Liver (tissue), 3 donors: ENCODE results near the gene UBA3.

Source experiments
- RAD21 ChIP-seq, 2 donors: IDR thresholded peaks; 2 replicates each; pipeline ENCODE4 v1.6.1; 2016; ENCODE audit warnings: antibody characterized with exemption in 2 of 2, mild to moderate bottlenecking in 2 of 2
- TF ChIP-seq, protein P1 (sequence below): fragments of 150-350 bp; IDR thresholded peaks from 2 replicates; pipeline ENCODE4 v1.5.1; 2017; ENCODE audit warnings: improper control_type of control experiment, low read depth, low read length; ENCODE audit not compliant: missing input control
- donor health status: healthy.
- donor health status: healthy.

- no peak for TF ChIP-seq RAD21 (IDR thresholded peaks at IDR 0.05)
- TF ChIP-seq, protein P1, sequence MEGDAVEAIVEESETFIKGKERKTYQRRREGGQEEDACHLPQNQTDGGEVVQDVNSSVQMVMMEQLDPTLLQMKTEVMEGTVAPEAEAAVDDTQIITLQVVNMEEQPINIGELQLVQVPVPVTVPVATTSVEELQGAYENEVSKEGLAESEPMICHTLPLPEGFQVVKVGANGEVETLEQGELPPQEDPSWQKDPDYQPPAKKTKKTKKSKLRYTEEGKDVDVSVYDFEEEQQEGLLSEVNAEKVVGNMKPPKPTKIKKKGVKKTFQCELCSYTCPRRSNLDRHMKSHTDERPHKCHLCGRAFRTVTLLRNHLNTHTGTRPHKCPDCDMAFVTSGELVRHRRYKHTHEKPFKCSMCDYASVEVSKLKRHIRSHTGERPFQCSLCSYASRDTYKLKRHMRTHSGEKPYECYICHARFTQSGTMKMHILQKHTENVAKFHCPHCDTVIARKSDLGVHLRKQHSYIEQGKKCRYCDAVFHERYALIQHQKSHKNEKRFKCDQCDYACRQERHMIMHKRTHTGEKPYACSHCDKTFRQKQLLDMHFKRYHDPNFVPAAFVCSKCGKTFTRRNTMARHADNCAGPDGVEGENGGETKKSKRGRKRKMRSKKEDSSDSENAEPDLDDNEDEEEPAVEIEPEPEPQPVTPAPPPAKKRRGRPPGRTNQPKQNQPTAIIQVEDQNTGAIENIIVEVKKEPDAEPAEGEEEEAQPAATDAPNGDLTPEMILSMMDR: no peak
Observed at GRCh38 chr3:69079269-69080159, 651 bp downstream of the UBA3 start.
